ENCODE results near the gene KIF13A. TPM values are rescaled to one million over a fixed set of nuclear protein-coding genes. Genes with fewer than 3 reads are reported as not detected.

KIF13A gene
- total and polyA plus RNA-seq, 4 donors, result 14.2 to 97.4 (median 31.7) TPM

- Histone ChIP-seq H3K27ac (ENCODE audit: low read depth in 1 of 2, low read length in 1 of 2) (peak overlapping the region; percentile 93 to 98), H3K4me1 (ENCODE audit: control insufficient read depth in 5 of 5, insufficient read depth in 5 of 5, low read length in 5 of 5) (peaks cover 7 to 30% (median 11%) of the 10 kb centered on the region in 5 donors), H3K4me3 (peak overlapping the region; percentile 87)
Measured at GRCh38 chr6:17985934-17986655, 1.3 kb downstream of the KIF13A start.

GRCh38 chr6:17984812-17985670 is 2.4 kb downstream of the KIF13A start:
- Histone ChIP-seq H3K4me1 (ENCODE audit: control insufficient read depth in 5 of 5, insufficient read depth in 5 of 5, low read length in 5 of 5) (peaks cover 7 to 30% (median 11%) of the 10 kb centered on the region in 5 donors), H3K4me3 (no peak overlapping the region), H3K27ac (ENCODE audit: low read depth in 1 of 2, low read length in 1 of 2) (peak overlapping the region in 1 of 2 donors; percentile 72), H3K9ac (ENCODE audit: insufficient read depth in 1 of 2, low read length in 2 of 2) (peak overlapping the region in 1 of 2 donors; percentile 40), H3K27me3 (ENCODE audit: control insufficient read depth in 3 of 3, insufficient read depth in 3 of 3, low read length in 2 of 3) (no peaks in the 10 kb centered on the region), H3K36me3 (ENCODE audit: control insufficient read depth in 4 of 4, insufficient read depth in 4 of 4, low read length in 4 of 4) (peaks cover 0 to 4% (median 2%) of the 10 kb centered on the region in 4 donors), H3K9me3 (ENCODE audit: control insufficient read depth in 4 of 4, insufficient read depth in 3 of 4, low read length in 3 of 4) (no peaks in the 10 kb centered on the region)
- DNase-seq, result no peak
- WGBS, 2 donors, result 23 to 55% methylated on average over 11 of the region's 11 CpGs
- ATAC-seq (ENCODE audit: insufficient read depth, low FRiP score), result no peak
- TF ChIP-seq CTCF (IDR thresholded peaks at IDR 0.05; ENCODE audit: control extremely low read depth, extremely low read depth), result no peak

More at GRCh38 chr6:17985934-17986655, 1.3 kb downstream of the KIF13A start:
- 32 to 55% methylated on average over 11 of the region's 11 CpGs for WGBS, 2 donors
- DNase-seq (no peak), ATAC-seq (ENCODE audit: insufficient read depth, low FRiP score) (no peak)
- Histone ChIP-seq H3K27me3 (ENCODE audit: control insufficient read depth in 3 of 3, insufficient read depth in 3 of 3, low read length in 2 of 3) (no peaks in the 10 kb centered on the region), H3K9ac (ENCODE audit: insufficient read depth in 1 of 2, low read length in 2 of 2) (peak overlapping the region in 1 of 2 donors; percentile 82), H3K9me3 (ENCODE audit: control insufficient read depth in 4 of 4, insufficient read depth in 3 of 4, low read length in 3 of 4) (no peaks in the 10 kb centered on the region), H3K36me3 (ENCODE audit: control insufficient read depth in 4 of 4, insufficient read depth in 4 of 4, low read length in 4 of 4) (peaks cover 0 to 4% (median 2%) of the 10 kb centered on the region in 4 donors)
- no peak for TF ChIP-seq CTCF (IDR thresholded peaks at IDR 0.05; ENCODE audit: control extremely low read depth, extremely low read depth)

GRCh38 chr6:17984399-17984798 is 3.0 kb downstream of the KIF13A start:
- no peak for DNase-seq
- Histone ChIP-seq H3K36me3 (ENCODE audit: control insufficient read depth in 4 of 4, insufficient read depth in 4 of 4, low read length in 4 of 4) (peaks cover 0 to 4% (median 2%) of the 10 kb centered on the region in 4 donors), H3K9ac (ENCODE audit: insufficient read depth in 1 of 2, low read length in 2 of 2) (no peak overlapping the region), H3K27ac (ENCODE audit: low read depth in 1 of 2, low read length in 1 of 2) (peak overlapping the region in 1 of 2 donors; percentile 72), H3K27me3 (ENCODE audit: control insufficient read depth in 3 of 3, insufficient read depth in 3 of 3, low read length in 2 of 3) (no peaks in the 10 kb centered on the region), H3K9me3 (ENCODE audit: control insufficient read depth in 4 of 4, insufficient read depth in 3 of 4, low read length in 3 of 4) (no peaks in the 10 kb centered on the region), H3K4me3 (no peak overlapping the region), H3K4me1 (ENCODE audit: control insufficient read depth in 5 of 5, insufficient read depth in 5 of 5, low read length in 5 of 5) (peaks cover 7 to 30% (median 11%) of the 10 kb centered on the region in 5 donors)
- ATAC-seq (ENCODE audit: insufficient read depth, low FRiP score), result no peak
- TF ChIP-seq CTCF (IDR thresholded peaks at IDR 0.05; ENCODE audit: control extremely low read depth, extremely low read depth), result no peak
- 9 to 20% methylated on average over 1 of the region's 1 CpG for WGBS, 2 donors
